IPS-18a (cell line): Measurements from ENCODE around the gene ADM.

Experiments used
- H3K27ac ChIP-seq: one replicate; pipeline ENCODE4 v1.5.1; 2013; ENCODE audit warnings: low read length
- H3K27me3 ChIP-seq: one replicate; pipeline ENCODE4 v1.6.1; 2013; ENCODE audit warnings: mild to moderate bottlenecking, low read length; ENCODE audit not compliant: control insufficient read depth, insufficient read depth
- H3K36me3 ChIP-seq: one replicate; pipeline ENCODE4 v1.6.1; 2013; ENCODE audit warnings: low read depth, low read length; ENCODE audit not compliant: control insufficient read depth
- H3K4me1 ChIP-seq: one replicate; pipeline ENCODE4 v1.6.1; 2013; ENCODE audit warnings: low read depth, low read length; ENCODE audit not compliant: control insufficient read depth
- H3K4me3 ChIP-seq: one replicate; pipeline ENCODE4 v1.5.1; 2013; ENCODE audit warnings: low read length
- H3K9ac ChIP-seq: one replicate; pipeline ENCODE4 v1.6.1; 2013; ENCODE audit warnings: mild to moderate bottlenecking, low read length, moderate library complexity
- H3K9me3 ChIP-seq: one replicate; pipeline ENCODE4 v1.6.1; 2013; ENCODE audit warnings: low read depth, low read length; ENCODE audit not compliant: control insufficient read depth

Gene ADM

DNA sequence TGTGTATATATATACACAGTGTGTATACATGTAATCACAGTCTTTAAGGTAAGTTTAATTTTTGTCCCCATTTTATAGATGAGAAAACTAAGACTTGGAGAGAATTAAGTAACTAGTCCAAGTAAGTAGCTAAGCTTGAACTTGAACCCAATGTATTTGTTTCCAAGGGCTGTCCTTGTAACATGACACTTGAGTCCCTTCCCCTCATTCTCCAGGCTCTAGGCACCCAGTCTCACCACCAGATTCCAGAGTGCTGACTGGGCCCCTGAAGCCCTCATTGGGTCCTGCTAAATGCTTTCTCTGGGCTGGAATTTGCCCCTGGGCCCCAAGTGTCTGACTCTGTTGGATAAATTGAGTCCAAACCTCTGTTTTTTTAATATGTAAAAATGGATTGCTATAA is 45.5 kb downstream of the ADM start:
- Histone ChIP-seq H3K27me3 (no peaks in the 10 kb centered on the region), H3K27ac (peak overlapping the region; percentile 56), H3K4me1 (peaks cover 35% of the 10 kb centered on the region), H3K4me3 (no peak overlapping the region), H3K36me3 (no peaks in the 10 kb centered on the region), H3K9me3 (no peaks in the 10 kb centered on the region), H3K9ac (peak overlapping the region; percentile 55)

DNA sequence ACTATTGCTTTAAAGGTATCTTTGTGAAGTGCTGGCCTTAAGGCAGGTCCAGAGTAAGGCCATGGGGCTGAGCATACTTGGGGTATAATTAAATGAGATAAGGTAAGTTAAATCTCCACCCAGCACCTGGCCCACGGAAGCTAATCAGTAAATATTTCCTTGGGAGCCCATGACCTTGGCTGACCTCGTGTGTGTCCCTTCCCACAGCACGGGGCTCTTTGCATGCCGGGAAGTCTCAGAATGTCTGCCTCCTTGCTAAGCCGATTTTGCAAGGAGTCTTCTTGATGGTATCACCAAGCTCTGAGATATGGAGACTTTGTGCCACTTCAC is 46.5 kb downstream of the ADM start:
- peak overlapping the region; percentile 32 for H3K4me3 ChIP-seq
- no peaks in the 10 kb centered on the region for H3K36me3 ChIP-seq
- H3K27me3 ChIP-seq, result no peaks in the 10 kb centered on the region
- H3K9ac ChIP-seq, result peak overlapping the region; percentile 55
- H3K9me3 ChIP-seq, result no peaks in the 10 kb centered on the region
- H3K4me1 ChIP-seq, result peaks cover 35% of the 10 kb centered on the region
- peak overlapping the region; percentile 90 for H3K27ac ChIP-seq

DNA sequence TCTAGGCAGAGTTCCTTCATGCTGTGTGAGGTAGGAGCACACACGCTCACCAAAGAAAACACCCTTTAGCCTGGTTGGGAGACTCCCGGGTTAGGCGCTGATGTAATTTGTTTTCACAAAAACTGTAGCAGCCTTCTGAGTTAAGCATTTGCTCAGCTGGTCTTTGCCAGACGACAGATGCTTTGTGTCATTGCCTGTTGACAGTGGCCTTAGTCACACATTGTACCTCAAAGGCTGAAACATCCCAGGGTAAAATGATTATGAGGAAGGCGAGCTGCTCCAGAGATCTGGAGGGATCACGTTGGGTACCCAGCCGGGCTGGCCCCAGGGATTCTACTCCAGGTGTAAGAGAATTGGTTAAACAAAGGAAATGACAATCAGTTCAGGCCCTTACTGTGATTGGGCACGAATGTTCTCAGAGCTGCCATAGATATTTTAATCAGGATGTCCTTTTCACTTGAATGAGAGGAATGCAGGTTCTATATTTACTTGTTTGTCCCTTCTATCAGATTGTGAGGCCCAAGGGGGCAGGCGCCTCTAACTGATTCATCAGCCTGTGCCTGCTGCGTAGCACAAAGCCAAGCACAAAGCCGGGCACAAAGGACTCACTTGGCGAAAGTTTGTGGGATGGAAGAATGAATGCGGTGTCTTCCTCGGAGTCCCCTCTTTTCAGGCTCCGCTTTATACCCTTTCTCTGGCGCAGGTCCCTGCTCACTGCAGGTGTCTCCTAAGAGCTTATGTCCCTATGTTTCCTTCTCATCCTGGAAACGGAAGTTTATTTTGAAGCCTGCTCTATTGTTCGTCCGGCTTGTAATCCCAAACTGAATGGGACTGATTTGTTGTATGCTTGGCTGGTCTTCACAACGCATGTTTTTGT is 47.1 kb downstream of the ADM start:
- Histone ChIP-seq H3K27me3 (no peaks in the 10 kb centered on the region), H3K4me1 (peaks cover 35% of the 10 kb centered on the region), H3K9ac (peak overlapping the region; percentile 55), H3K9me3 (no peaks in the 10 kb centered on the region), H3K27ac (peak overlapping the region; percentile 90), H3K36me3 (no peaks in the 10 kb centered on the region), H3K4me3 (peak overlapping the region; percentile 32)

DNA sequence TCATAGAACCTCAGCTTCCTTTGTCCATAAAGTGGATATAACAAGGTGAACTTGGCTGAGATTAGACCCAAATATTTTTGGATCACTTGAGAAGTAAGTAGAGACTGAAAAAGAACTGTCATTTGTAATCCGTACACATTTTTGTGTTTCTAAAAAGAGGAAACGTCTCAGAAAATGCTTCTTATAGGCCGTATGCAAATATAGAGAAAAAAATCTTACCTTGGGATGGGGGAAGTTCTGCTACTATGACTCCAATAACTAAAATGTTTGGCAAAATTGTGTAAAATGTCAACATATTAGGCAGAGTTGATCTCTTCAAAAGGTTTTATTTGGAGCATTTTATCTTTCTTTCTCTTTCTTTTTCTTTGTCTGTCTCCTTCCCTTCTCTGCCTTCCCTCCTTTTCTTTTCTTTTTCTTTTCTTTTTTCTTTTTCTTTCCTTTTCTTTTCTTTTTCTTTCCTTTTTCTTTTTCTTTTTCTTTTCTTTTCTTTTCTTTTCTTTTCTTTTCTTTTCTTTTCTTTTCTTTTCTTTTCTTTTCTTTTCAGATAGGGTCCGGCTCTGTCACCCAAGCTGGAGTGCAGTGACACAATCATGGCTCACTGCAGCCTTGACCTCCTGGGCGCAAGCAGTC is 48.2 kb downstream of the ADM start:
- H3K9ac ChIP-seq, result peak overlapping the region; percentile 55
- H3K27me3 ChIP-seq, result no peaks in the 10 kb centered on the region
- H3K9me3 ChIP-seq, result no peaks in the 10 kb centered on the region
- H3K36me3 ChIP-seq, result no peaks in the 10 kb centered on the region
- peaks cover 35% of the 10 kb centered on the region for H3K4me1 ChIP-seq
- H3K27ac ChIP-seq, result peak overlapping the region; percentile 82
- peak overlapping the region; percentile 8 for H3K4me3 ChIP-seq

DNA sequence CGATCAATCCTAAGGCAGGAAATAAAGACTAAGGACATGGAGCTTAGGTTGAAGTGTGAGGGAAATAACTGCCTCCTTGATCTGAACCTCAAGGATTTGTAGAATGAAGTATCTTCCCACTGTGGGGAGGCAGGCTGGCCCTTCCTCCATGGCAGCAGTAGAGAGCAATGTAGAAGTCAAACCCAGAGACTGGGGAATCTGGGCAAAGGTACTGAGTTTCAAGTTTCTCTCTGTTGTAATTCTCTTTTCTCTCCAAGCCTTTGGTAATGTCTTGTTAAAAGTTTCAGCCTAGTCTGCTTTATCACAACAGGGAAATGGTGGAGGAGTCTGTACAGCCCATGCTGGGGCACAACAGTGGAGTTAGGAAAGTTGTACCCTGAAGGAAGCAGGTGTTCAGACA is 49.5 kb downstream of the ADM start:
- Histone ChIP-seq H3K9me3 (no peaks in the 10 kb centered on the region), H3K9ac (no peak overlapping the region), H3K4me3 (no peak overlapping the region), H3K36me3 (no peaks in the 10 kb centered on the region), H3K4me1 (peaks cover 33% of the 10 kb centered on the region), H3K27me3 (no peaks in the 10 kb centered on the region), H3K27ac (no peak overlapping the region)

DNA sequence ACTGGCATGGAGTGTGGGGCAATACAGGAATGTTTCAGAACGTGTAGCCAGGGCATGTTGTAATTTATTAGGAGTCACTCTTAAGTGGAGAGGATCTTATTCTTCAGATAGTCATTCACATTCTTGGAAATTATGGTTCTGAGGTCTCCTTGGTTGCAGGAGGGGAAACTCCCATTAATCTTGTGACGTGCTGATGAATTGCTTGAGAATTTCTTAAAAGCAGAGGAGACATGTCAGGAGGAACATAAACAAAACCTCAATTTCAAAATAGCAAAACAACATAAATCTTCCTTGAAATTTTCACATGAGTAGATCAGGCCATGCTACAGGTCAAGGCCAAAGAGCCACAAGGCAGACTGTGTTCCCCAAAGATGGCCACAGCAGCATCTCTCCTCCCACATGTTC is 50.4 kb downstream of the ADM start:
- Histone ChIP-seq H3K36me3 (no peaks in the 10 kb centered on the region), H3K4me3 (no peak overlapping the region), H3K27me3 (no peaks in the 10 kb centered on the region), H3K27ac (no peak overlapping the region), H3K9me3 (no peaks in the 10 kb centered on the region), H3K4me1 (peaks cover 27% of the 10 kb centered on the region), H3K9ac (no peak overlapping the region)

DNA sequence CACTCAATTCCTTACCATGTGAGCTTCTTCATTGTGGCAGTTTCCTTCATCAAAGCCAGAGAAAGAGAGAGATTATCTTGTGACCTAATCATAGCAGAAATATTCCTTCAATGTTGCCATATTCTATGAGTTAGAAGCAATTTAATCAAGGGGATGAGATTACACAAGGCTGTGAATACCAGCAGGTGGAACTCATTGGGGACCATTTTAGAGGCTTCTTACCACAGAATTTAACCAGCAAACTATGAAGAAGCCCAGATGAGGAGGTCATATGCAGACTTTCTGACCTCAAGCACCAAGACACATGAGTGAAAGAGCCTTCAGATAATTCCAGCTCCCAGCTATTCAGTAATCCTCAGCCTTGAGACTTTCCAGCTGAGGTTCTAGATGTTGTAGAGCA is 51.3 kb downstream of the ADM start:
- no peak overlapping the region for H3K9ac ChIP-seq
- H3K4me3 ChIP-seq, result no peak overlapping the region
- H3K4me1 ChIP-seq, result peaks cover 18% of the 10 kb centered on the region
- no peaks in the 10 kb centered on the region for H3K27me3 ChIP-seq
- no peaks in the 10 kb centered on the region for H3K36me3 ChIP-seq
- H3K27ac ChIP-seq, result no peak overlapping the region
- no peaks in the 10 kb centered on the region for H3K9me3 ChIP-seq
